Sigmoid colon (tissue), 4 donors: Measurements from ENCODE around the gene MTMR6.

ENCODE experiments used
- EP300 ChIP-seq, 4 donors: sonication (generic); formaldehyde crosslinking; IDR thresholded peaks; one replicate each; pipeline ENCODE4 v1.6.1; 2017; ENCODE audit warnings: antibody characterized with exemption in 4 of 4
- TF ChIP-seq, protein P1 (sequence below), 4 experiments: fragments of 450-650 bp in 3 of 4; fragments of 200-600 bp in 1 of 4; IDR thresholded peaks; one replicate each; pipeline ENCODE4 v1.5.1; 2016 to 2019; ENCODE audit warnings: antibody characterized with exemption in 4 of 4, mild to moderate bottlenecking in 3 of 4, moderate library complexity in 2 of 4

DNA sequence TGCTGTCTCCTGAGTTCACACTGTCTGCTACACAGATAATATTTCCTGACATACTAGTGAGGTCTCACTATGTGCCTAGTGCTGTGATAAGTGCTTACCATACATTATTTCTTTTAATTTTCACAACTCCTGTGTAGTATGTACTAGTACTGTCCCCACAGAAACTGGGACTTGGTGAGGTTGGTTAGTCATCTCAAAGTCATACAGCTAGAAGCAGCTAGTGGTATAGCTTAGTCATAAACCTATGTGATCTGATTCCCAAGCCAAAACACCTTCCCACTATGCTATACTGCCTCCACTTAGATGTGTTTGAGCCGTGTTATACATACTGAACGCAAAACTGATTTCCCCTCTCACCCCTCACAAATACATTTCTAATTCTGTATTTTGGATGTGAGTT, 10.5 kb downstream of the MTMR6 start:
- TF ChIP-seq, protein P1, sequence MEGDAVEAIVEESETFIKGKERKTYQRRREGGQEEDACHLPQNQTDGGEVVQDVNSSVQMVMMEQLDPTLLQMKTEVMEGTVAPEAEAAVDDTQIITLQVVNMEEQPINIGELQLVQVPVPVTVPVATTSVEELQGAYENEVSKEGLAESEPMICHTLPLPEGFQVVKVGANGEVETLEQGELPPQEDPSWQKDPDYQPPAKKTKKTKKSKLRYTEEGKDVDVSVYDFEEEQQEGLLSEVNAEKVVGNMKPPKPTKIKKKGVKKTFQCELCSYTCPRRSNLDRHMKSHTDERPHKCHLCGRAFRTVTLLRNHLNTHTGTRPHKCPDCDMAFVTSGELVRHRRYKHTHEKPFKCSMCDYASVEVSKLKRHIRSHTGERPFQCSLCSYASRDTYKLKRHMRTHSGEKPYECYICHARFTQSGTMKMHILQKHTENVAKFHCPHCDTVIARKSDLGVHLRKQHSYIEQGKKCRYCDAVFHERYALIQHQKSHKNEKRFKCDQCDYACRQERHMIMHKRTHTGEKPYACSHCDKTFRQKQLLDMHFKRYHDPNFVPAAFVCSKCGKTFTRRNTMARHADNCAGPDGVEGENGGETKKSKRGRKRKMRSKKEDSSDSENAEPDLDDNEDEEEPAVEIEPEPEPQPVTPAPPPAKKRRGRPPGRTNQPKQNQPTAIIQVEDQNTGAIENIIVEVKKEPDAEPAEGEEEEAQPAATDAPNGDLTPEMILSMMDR (IDR thresholded peaks at IDR 0.05): no peak
- no peak for TF ChIP-seq EP300 (IDR thresholded peaks at IDR 0.05)
